Keratinocyte (primary cell): ENCODE data around the gene SLC49A4.

Experiments
- CTCF ChIP-seq, 3 experiments: IDR thresholded peaks in 1 of 3; conservative IDR thresholded peaks in 1 of 3; optimal IDR thresholded peaks in 1 of 3; 2 replicates in 2 of 3; 3 replicates in 1 of 3; pipeline versions ENCODE3 to v1.5.1; 2011; ENCODE audit warnings: low read length in 3 of 3, mild to moderate bottlenecking in 3 of 3, moderate library complexity in 2 of 3, control low read depth in 1 of 3, inconsistent platforms in 1 of 3; ENCODE audit not compliant: insufficient read depth in 2 of 3; ENCODE audit errors: extremely low read depth in 1 of 3
- EZH2 ChIP-seq: IDR thresholded peaks from one replicate; pipeline ENCODE4 v1.6.1; 2012; ENCODE audit warnings: inconsistent platforms, mild to moderate bottlenecking, low read length, moderate library complexity

- TF ChIP-seq CTCF (optimal IDR thresholded peaks at IDR 0.05 in 1 of 3, IDR thresholded peaks at IDR 0.05 in 1 of 3, conservative IDR thresholded peaks at IDR 0.05 in 1 of 3; ENCODE audit: extremely low read depth in 1 of 3, insufficient read depth in 2 of 3, low read length in 3 of 3) (no peak), EZH2 (no peak)
Observed at GRCh38 chr3:122770521-122771202, 24.2 kb upstream of the SLC49A4 start.
